ENCODE data around the gene RNF7. TPM values are rescaled to one million over a fixed set of nuclear protein-coding genes. Genes with fewer than 3 reads are reported as not detected.
A peak's percentile ranks its signal among the peaks of the same experiment; 100 is the strongest.

RNF7 gene
- total and polyA plus RNA-seq, 9 of the 15 experiments (the other 6 are each of a cell fraction or from before 2014, with no cell fraction given): 38.8 to 133 (median 80.5) TPM

DNA sequence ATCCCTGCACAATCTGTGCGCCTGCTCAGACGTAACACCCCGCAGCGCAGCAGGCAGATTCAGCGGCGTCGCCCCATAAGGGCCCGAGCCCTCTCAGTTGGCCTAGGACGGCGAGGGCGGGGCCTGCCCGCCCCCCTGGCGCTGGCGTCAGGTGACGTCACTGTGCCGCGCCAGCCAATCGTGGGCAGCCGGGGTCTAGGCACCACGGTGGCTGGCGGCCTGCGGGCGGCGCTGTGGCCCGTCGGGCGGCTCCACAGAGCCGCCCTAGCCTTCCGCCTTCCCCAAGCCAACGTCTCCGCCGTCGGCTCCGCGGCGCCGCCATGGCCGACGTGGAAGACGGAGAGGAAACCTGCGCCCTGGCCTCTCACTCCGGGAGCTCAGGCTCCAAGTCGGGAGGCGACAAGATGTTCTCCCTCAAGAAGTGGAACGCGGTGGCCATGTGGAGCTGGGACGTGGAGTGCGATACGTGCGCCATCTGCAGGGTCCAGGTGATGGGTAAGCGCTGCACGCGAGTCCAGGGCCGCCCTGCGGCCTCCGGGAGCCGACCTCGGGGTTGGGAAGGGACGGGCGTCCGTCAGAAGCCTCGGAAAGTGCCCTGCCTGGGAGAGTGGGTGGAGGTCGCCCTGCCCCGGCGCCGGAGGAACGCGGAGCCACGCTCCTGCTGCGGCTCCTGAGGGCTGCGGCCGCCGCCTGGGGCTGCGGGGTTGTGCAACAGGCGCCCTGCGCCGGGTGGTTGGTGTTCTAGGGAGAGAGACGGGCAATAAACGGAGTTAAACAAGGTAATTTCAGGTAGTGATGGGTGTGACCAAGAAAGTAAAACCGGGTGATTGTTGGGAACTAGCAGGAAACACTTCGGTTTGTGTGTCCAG lies at the start of gene RNF7 (continued):
- no peak for TF ChIP-seq MCM3 (IDR thresholded peaks at IDR 0.05)
- peak; percentile 64 for TF ChIP-seq PCBP1 (IDR thresholded peaks at IDR 0.05; ENCODE audit: low read depth, low read length, poor library complexity, severe bottlenecking)
- no peak for TF ChIP-seq FOXA3 (CRISPR knock-in tag; conservative IDR thresholded peaks at IDR 0.05 in 1 of 2, IDR thresholded peaks at IDR 0.05 in 1 of 2)
- TF ChIP-seq PHB2 (IDR thresholded peaks at IDR 0.05; ENCODE audit: low read depth): no peak
- peak; percentile 91 for TF ChIP-seq RB1 (IDR thresholded peaks at IDR 0.05; ENCODE audit: low read depth)
- no peak for TF ChIP-seq DDX20 (tag; IDR thresholded peaks at IDR 0.05; ENCODE audit: low read depth)
- TF ChIP-seq EHMT2 (IDR thresholded peaks at IDR 0.05): no peak
- TF ChIP-seq, protein P1, sequence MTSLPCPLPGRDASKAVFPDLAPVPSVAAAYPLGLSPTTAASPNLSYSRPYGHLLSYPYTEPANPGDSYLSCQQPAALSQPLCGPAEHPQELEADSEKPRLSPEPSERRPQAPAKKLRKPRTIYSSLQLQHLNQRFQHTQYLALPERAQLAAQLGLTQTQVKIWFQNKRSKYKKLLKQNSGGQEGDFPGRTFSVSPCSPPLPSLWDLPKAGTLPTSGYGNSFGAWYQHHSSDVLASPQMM (CRISPR knock-in tag; IDR thresholded peaks at IDR 0.05): no peak
- TF ChIP-seq SLC30A9 (CRISPR knock-in tag; IDR thresholded peaks at IDR 0.05): no peak
- TF ChIP-seq DACH1 (IDR thresholded peaks at IDR 0.05; ENCODE audit: partially characterized antibody): no peak
- no peak for TF ChIP-seq EP300 (IDR thresholded peaks at IDR 0.05; ENCODE audit: low read length)
- no peak for TF ChIP-seq ZFP1 (CRISPR knock-in tag; IDR thresholded peaks at IDR 0.05)
- no peak for TF ChIP-seq KLF6 (CRISPR knock-in tag; IDR thresholded peaks at IDR 0.05; ENCODE audit: borderline replicate concordance)
- no peak for TF ChIP-seq ZNF212 (CRISPR knock-in tag; IDR thresholded peaks at IDR 0.05)
- no peak for TF ChIP-seq SREBF2 (CRISPR knock-in tag; IDR thresholded peaks at IDR 0.05)
- peak; percentile 98 for TF ChIP-seq EP400 (IDR thresholded peaks at IDR 0.05)
- no peak for TF ChIP-seq SETDB1 (IDR thresholded peaks at IDR 0.05; ENCODE audit: low read length)
- TF ChIP-seq ZNF764 (CRISPR knock-in tag; IDR thresholded peaks at IDR 0.05; ENCODE audit: low read depth): no peak
- TF ChIP-seq KDM5B (IDR thresholded peaks at IDR 0.05; ENCODE audit: insufficient replicate concordance, low read depth, low read length): peak; percentile 95
- TF ChIP-seq SAFB2 (IDR thresholded peaks at IDR 0.05; ENCODE audit: borderline replicate concordance, low read depth, low read length, severe bottlenecking): no peak
- peak; percentile 97 for TF ChIP-seq CEBPB (tag; IDR thresholded peaks at IDR 0.05)
- TF ChIP-seq, protein P2, sequence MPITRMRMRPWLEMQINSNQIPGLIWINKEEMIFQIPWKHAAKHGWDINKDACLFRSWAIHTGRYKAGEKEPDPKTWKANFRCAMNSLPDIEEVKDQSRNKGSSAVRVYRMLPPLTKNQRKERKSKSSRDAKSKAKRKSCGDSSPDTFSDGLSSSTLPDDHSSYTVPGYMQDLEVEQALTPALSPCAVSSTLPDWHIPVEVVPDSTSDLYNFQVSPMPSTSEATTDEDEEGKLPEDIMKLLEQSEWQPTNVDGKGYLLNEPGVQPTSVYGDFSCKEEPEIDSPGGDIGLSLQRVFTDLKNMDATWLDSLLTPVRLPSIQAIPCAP (CRISPR knock-in tag; IDR thresholded peaks at IDR 0.05; ENCODE audit: borderline replicate concordance): no peak
- no peak for TF ChIP-seq CAMTA2 (CRISPR knock-in tag; conservative IDR thresholded peaks at IDR 0.05)

Measured in K562 (cell line).